ENCODE measurements around the gene RTKN2. TPM values are rescaled to one million over a fixed set of nuclear protein-coding genes. Genes with fewer than 3 reads are reported as not detected.

RTKN2 gene
- total RNA-seq, 4 donors from 2014 or later = 4.9 to 10.8 (median 9.7) TPM

GRCh38 chr10:62153191-62153590 is 115.5 kb downstream of the RTKN2 start:
- Histone ChIP-seq H3K4me1 (peaks cover 0 to 8% (median 0%) of the 10 kb centered on the region in 3 donors), H3K4me3 (no peak overlapping the region), H3K27ac (no peak overlapping the region), H3K27me3 (no peaks in the 10 kb centered on the region), H3K36me3 (no peaks in the 10 kb centered on the region), H3K9me3 (no peaks in the 10 kb centered on the region)
- no peak for DNase-seq
- 86 to 90% methylated on average over 1 of the region's 1 CpG for WGBS, 2 donors
- no peak for TF ChIP-seq CTCF (IDR thresholded peaks at IDR 0.05)
- TF ChIP-seq POLR2A (IDR thresholded peaks at IDR 0.05) = no peak
- intact Hi-C loops (cut with DNase I) = no loop called here

- no peaks in the 10 kb centered on the region for H3K9me3 ChIP-seq
- intact Hi-C loops (cut with DNase I) = no loop called here
- TF ChIP-seq POLR2A (IDR thresholded peaks at IDR 0.05) = no peak
- no peak for TF ChIP-seq CTCF (IDR thresholded peaks at IDR 0.05)
- peaks cover 0 to 8% (median 0%) of the 10 kb centered on the region in 3 donors for H3K4me1 ChIP-seq
- no peak for DNase-seq
- H3K27ac ChIP-seq = no peak overlapping the region
- H3K4me3 ChIP-seq = no peak overlapping the region
- no peaks in the 10 kb centered on the region for H3K27me3 ChIP-seq
- H3K36me3 ChIP-seq = no peaks in the 10 kb centered on the region
These were observed 119.0 kb downstream of the RTKN2 start for GRCh38 chr10:62149621-62150020.

- DNase-seq = no peak
- TF ChIP-seq POLR2A (IDR thresholded peaks at IDR 0.05) (no peak), CTCF (IDR thresholded peaks at IDR 0.05) (no peak)
- 67 to 100% methylated on average over 3 of the region's 3 CpGs for WGBS, 2 donors
- H3K4me3 ChIP-seq = no peak overlapping the region
- no peaks in the 10 kb centered on the region for H3K36me3 ChIP-seq
- peaks cover 0 to 4% (median 0%) of the 10 kb centered on the region in 3 donors for H3K4me1 ChIP-seq
- no peaks in the 10 kb centered on the region for H3K27me3 ChIP-seq
- intact Hi-C loops (cut with DNase I) = no loop called here
- no peaks in the 10 kb centered on the region for H3K9me3 ChIP-seq
- no peak overlapping the region for H3K27ac ChIP-seq
These were observed 120.5 kb downstream of the RTKN2 start for GRCh38 chr10:62148155-62148554.

- no peak for TF ChIP-seq CTCF (IDR thresholded peaks at IDR 0.05)
- TF ChIP-seq POLR2A (IDR thresholded peaks at IDR 0.05) = no peak
- H3K36me3 ChIP-seq = no peaks in the 10 kb centered on the region
- DNase-seq = no peak
- intact Hi-C loops (cut with DNase I) = no loop called here
- H3K9me3 ChIP-seq = no peaks in the 10 kb centered on the region
- H3K4me1 ChIP-seq = no peaks in the 10 kb centered on the region
- H3K27me3 ChIP-seq = no peaks in the 10 kb centered on the region
- no peak overlapping the region for H3K4me3 ChIP-seq
- H3K27ac ChIP-seq = no peak overlapping the region
- WGBS, 2 donors = 92 to 95% methylated on average over 4 of the region's 4 CpGs
These were observed 121.2 kb downstream of the RTKN2 start for GRCh38 chr10:62147425-62147824.

- WGBS, 2 donors = 58 to 72% methylated on average over 3 of the region's 3 CpGs
- Histone ChIP-seq H3K27me3 (no peaks in the 10 kb centered on the region), H3K4me1 (no peaks in the 10 kb centered on the region), H3K27ac (no peak overlapping the region), H3K4me3 (no peak overlapping the region), H3K9me3 (no peaks in the 10 kb centered on the region), H3K36me3 (no peaks in the 10 kb centered on the region)
- intact Hi-C loops (cut with DNase I) = no loop called here
- TF ChIP-seq POLR2A (IDR thresholded peaks at IDR 0.05) (no peak), CTCF (IDR thresholded peaks at IDR 0.05) (no peak)
- DNase-seq = no peak
These were observed 131.7 kb downstream of the RTKN2 start for GRCh38 chr10:62136931-62137330.

Measured in esophagus squamous epithelium (tissue), 5 donors.